GM23338 (cell line): ENCODE data around the gene CCDC110. TPM values are rescaled to one million over a fixed set of nuclear protein-coding genes. Genes with fewer than 3 reads are reported as not detected.

ENCODE experiments used
- ATAC-seq: fragments of 200-7000 bp; cut with Tn5 transposase; 3 replicates; pipeline ENCODE4 v1.9.1; 2020
- DNase-seq: peaks from one replicate; pipeline ENCODE4 v3.0.0-alpha.2; 2015; ENCODE audit warnings: low spot score
- H2AFZ ChIP-seq: fragments of 200-600 bp; sonication (generic); 2 replicates; pipeline ENCODE4 v1.8.0; 2016; ENCODE audit warnings: antibody characterized with exemption, mild to moderate bottlenecking, moderate library complexity
- H3F3A ChIP-seq: fragments of 200-600 bp; sonication (generic); replicated peaks from 2 replicates; pipeline ENCODE4 v1.8.0; 2017; ENCODE audit warnings: antibody characterized with exemption, mixed run types, low read depth
- H3K27ac ChIP-seq: fragments of 200-600 bp; sonication (generic); 2 replicates; pipeline ENCODE4 v1.6.1; 2016; ENCODE audit warnings: low read depth
- H3K27me3 ChIP-seq: fragments of 200-600 bp; sonication (generic); 2 replicates; pipeline ENCODE4 v1.8.0; 2016; ENCODE audit warnings: mild to moderate bottlenecking, mixed run types, moderate library complexity; ENCODE audit not compliant: insufficient read depth
- H3K36me3 ChIP-seq: fragments of 200-600 bp; sonication (generic); 2 replicates; pipeline ENCODE4 v1.8.0; 2016; ENCODE audit warnings: mild to moderate bottlenecking; ENCODE audit not compliant: insufficient read depth
- H3K4me1 ChIP-seq: fragments of 200-600 bp; sonication (generic); 2 replicates; pipeline ENCODE4 v1.8.0; 2016; ENCODE audit warnings: mild to moderate bottlenecking, moderate library complexity; ENCODE audit not compliant: insufficient read depth
- H3K4me2 ChIP-seq: fragments of 200-600 bp; sonication (generic); 2 replicates; pipeline ENCODE4 v1.7.1; 2017; ENCODE audit warnings: mixed run types
- H3K4me3 ChIP-seq: fragments of 200-600 bp; sonication (generic); 2 replicates; pipeline ENCODE4 v1.6.1; 2016; ENCODE audit warnings: mixed run types
- H3K79me2 ChIP-seq: fragments of 200-600 bp; sonication (generic); replicated peaks from 2 replicates; pipeline ENCODE4 v1.8.0; 2017; ENCODE audit warnings: mild to moderate bottlenecking; ENCODE audit not compliant: insufficient read depth
- H3K9me2 ChIP-seq: fragments of 200-600 bp; sonication (generic); 2 replicates; pipeline ENCODE4 v1.8.0; 2017; ENCODE audit not compliant: insufficient read depth
- H4K20me1 ChIP-seq: fragments of 200-600 bp; sonication (generic); replicated peaks from 2 replicates; pipeline ENCODE4 v1.8.0; 2017; ENCODE audit warnings: mild to moderate bottlenecking; ENCODE audit not compliant: insufficient read depth
- H3K27ac Mint-ChIP-seq: 2 replicates; pipeline ENCODE4 v1.8.0; 2020; ENCODE audit warnings: inconsistent platforms, mild to moderate bottlenecking, moderate library complexity, mixed read lengths
- H3K27me3 Mint-ChIP-seq: 3 replicates; pipeline ENCODE4 v1.8.0; 2022; ENCODE audit warnings: low read depth, mild to moderate bottlenecking, moderate library complexity, mixed read lengths, inconsistent platforms; ENCODE audit not compliant: insufficient read depth, poor library complexity
- H3K36me3 Mint-ChIP-seq: 3 replicates; pipeline ENCODE4 v1.8.0; 2021; ENCODE audit warnings: low read depth, mild to moderate bottlenecking, inconsistent platforms, moderate library complexity, mixed read lengths
- H3K4me1 Mint-ChIP-seq: 3 replicates; pipeline ENCODE4 v1.8.0; 2020; ENCODE audit warnings: mild to moderate bottlenecking, inconsistent platforms, mixed read lengths
- H3K4me3 Mint-ChIP-seq: 3 replicates; pipeline ENCODE4 v1.8.0; 2021; ENCODE audit warnings: moderate library complexity, mild to moderate bottlenecking, inconsistent platforms, mixed read lengths
- H3K9me3 Mint-ChIP-seq: 3 replicates; pipeline ENCODE4 v1.8.0; 2020; ENCODE audit warnings: moderate library complexity, mild to moderate bottlenecking, inconsistent platforms, mixed read lengths
- CREB1 ChIP-seq: fragments of 250-450 bp; sonication (Bioruptor Pico); IDR thresholded peaks from 2 replicates; pipeline ENCODE4 v1.5.0; 2020; ENCODE audit warnings: low read depth, mild to moderate bottlenecking, moderate library complexity
- CTCF ChIP-seq, 2 experiments: fragments of 200-600 bp in 1 of 2; sonication (generic) in 1 of 2; conservative IDR thresholded peaks; 2 replicates each; pipeline versions ENCODE4 v1.5.1 to v1.6.1; 2016 to 2017; ENCODE audit warnings: antibody characterized with exemption in 2 of 2, low read depth in 2 of 2, mild to moderate bottlenecking in 2 of 2, moderate library complexity in 1 of 2
- ETS1 ChIP-seq: IDR thresholded peaks from 2 replicates; pipeline ENCODE4 v1.6.1; 2016; ENCODE audit warnings: antibody characterized with exemption
- EZH2 ChIP-seq: fragments of 200-600 bp; sonication (generic); IDR thresholded peaks from one replicate; pipeline ENCODE4 v1.8.0; 2017; ENCODE audit warnings: antibody characterized with exemption, mild to moderate bottlenecking, low read depth; ENCODE audit not compliant: unreplicated experiment
- EZH2phosphoT487 ChIP-seq: fragments of 200-600 bp; sonication (generic); IDR thresholded peaks from one replicate; pipeline ENCODE4 v1.8.1; 2018; ENCODE audit warnings: antibody characterized with exemption; ENCODE audit not compliant: unreplicated experiment
- JUNB ChIP-seq: IDR thresholded peaks from one replicate; pipeline ENCODE4 v1.6.1; 2016; ENCODE audit warnings: antibody characterized with exemption; ENCODE audit not compliant: unreplicated experiment
- NANOG ChIP-seq: IDR thresholded peaks from 2 replicates; pipeline ENCODE4 v1.6.1; 2016; ENCODE audit warnings: antibody characterized with exemption, borderline replicate concordance
- POLR2AphosphoS5 ChIP-seq: IDR thresholded peaks from 2 replicates; pipeline ENCODE4 v1.6.1; 2016; ENCODE audit warnings: antibody characterized with exemption, low read depth
- REST ChIP-seq: IDR thresholded peaks from one replicate; pipeline ENCODE4 v1.6.1; 2018; ENCODE audit warnings: antibody characterized with exemption; ENCODE audit not compliant: unreplicated experiment
- STAT1 ChIP-seq: IDR thresholded peaks from one replicate; pipeline ENCODE4 v1.6.1; 2016; ENCODE audit warnings: antibody characterized with exemption; ENCODE audit not compliant: unreplicated experiment
- ZNF114 ChIP-seq: fragments of 250-450 bp; sonication (Bioruptor Pico); IDR thresholded peaks from 2 replicates; pipeline ENCODE4 v1.5.0; 2020; ENCODE audit warnings: mild to moderate bottlenecking, moderate library complexity
- ZNF331 ChIP-seq: fragments of 250-450 bp; sonication (Bioruptor Pico); IDR thresholded peaks from 2 replicates; pipeline ENCODE4 v1.5.0; 2020; ENCODE audit warnings: low read depth, mild to moderate bottlenecking, moderate library complexity
- ZNF462 ChIP-seq: fragments of 250-450 bp; sonication (Bioruptor Pico); IDR thresholded peaks from 2 replicates; pipeline ENCODE4 v1.5.0; 2020; ENCODE audit warnings: mild to moderate bottlenecking, moderate library complexity
- polyA plus RNA-seq: library from polyadenylated mRNA; unstranded; fragments of >200 nt; fragmentation: Nextera tagmentation; extraction: Ambion mirVana; gene quantifications from 2 replicates; pipeline ENCODE4 v1.2.1, GENCODE V29; 2016
- total RNA-seq: library from RNA; depleted of rRNA; stranded (reverse); fragments of >200 nt; shearing (Covaris generic); gene quantifications from 2 replicates; pipeline ENCODE4 v1.2.3, GENCODE V29; 2014

CCDC110 gene
- total and polyA plus RNA-seq, 2 experiments from 2014 or later: 5.4 to 6.7 TPM

GRCh38 chr4:185395956-185396723, 75.4 kb downstream of the CCDC110 start:
- Histone ChIP-seq H3K36me3 (no peaks in the 10 kb centered on the region), H3K4me3 (peak overlapping the region; percentile 71), H2AFZ (peak overlapping the region; percentile 88), H3K4me1 (no peaks in the 10 kb centered on the region; the same call in 1 of the 2 replicates), H3K79me2 (no peaks in the 10 kb centered on the region), H4K20me1 (no peaks in the 10 kb centered on the region), H3K4me2 (peak overlapping the region; percentile 94), H3K27me3 (peaks cover 9% of the 10 kb centered on the region), H3K27ac (no peak overlapping the region), H3F3A (peaks cover 4% of the 10 kb centered on the region; the same call in 1 of the 2 replicates), H3K9me2 (no peaks in the 10 kb centered on the region)
- peaks cover 6% of the 10 kb centered on the region; the same call in 2 of the 3 replicates for H3K9me3 Mint-ChIP-seq
- 0 out of 3 replicates have a peak, but pooled peaks cover 4% of the 10 kb centered on the region for H3K36me3 Mint-ChIP-seq
- H3K4me1 Mint-ChIP-seq: peaks cover 11% of the 10 kb centered on the region
- DNase-seq (peak; percentile 93), ATAC-seq (peak; percentile 89)
- H3K4me3 Mint-ChIP-seq: peak overlapping the region; percentile 83
- TF ChIP-seq STAT1: no peak
- TF ChIP-seq ETS1: no peak
- TF ChIP-seq EZH2phosphoT487: no peak
- TF ChIP-seq ZNF114 (CRISPR knock-in tag): no peak
- TF ChIP-seq CREB1 (CRISPR knock-in tag): peak; percentile 90
- TF ChIP-seq ZNF331: no peak
- TF ChIP-seq NANOG: no peak
- no peak for TF ChIP-seq EZH2
- TF ChIP-seq ZNF462 (CRISPR knock-in tag): no peak
- no peak for TF ChIP-seq JUNB
- TF ChIP-seq CTCF (conservative IDR thresholded peaks at IDR 0.05; ENCODE audit: low read depth in 2 of 2): no peak
- no peak for TF ChIP-seq POLR2AphosphoS5
- peak; percentile 52 for TF ChIP-seq REST
- H3K27ac Mint-ChIP-seq: no peak overlapping the region
- peaks cover 5% of the 10 kb centered on the region for H3K27me3 Mint-ChIP-seq
